Gastrocnemius medialis (tissue), 4 donors: ENCODE results near the gene USP50. TPM values are rescaled to one million over a fixed set of nuclear protein-coding genes. Genes with fewer than 3 reads are reported as not detected.

Experiments
- ATAC-seq, 2 donors: fragments of 150-250 bp; one replicate each; pipeline ENCODE4 v1.9.1; 2016
- DNase-seq, 2 donors: peaks; one replicate each; pipeline ENCODE4 v3.0.0-alpha.2; 2019
- H3K27ac ChIP-seq, 4 donors: fragments of 200-600 bp; sonication (generic); 1 replicate in 1 of 4; 2 replicates in 3 of 4; pipeline ENCODE4 v1.5.1; 2016 to 2018; ENCODE audit warnings: mild to moderate bottlenecking in 2 of 4, moderate library complexity in 1 of 4
- H3K27me3 ChIP-seq, 3 donors: fragments of 200-600 bp; sonication (generic) in 2 of 3; 1 replicate in 1 of 3; 2 replicates in 2 of 3; pipeline versions ENCODE4 v1.5.1 to v1.6.0; 2016 to 2019; ENCODE audit warnings: mild to moderate bottlenecking in 1 of 3, moderate library complexity in 1 of 3
- H3K36me3 ChIP-seq, 2 donors: fragments of 200-600 bp; sonication (generic) in 1 of 2; one replicate each; pipeline ENCODE4 v1.5.1; 2017 to 2018
- H3K4me1 ChIP-seq, 2 donors: fragments of 200-600 bp; sonication (generic) in 1 of 2; one replicate each; pipeline ENCODE4 v1.5.1; 2016 to 2017; ENCODE audit warnings: mild to moderate bottlenecking in 2 of 2
- H3K4me3 ChIP-seq, 4 donors: fragments of 200-600 bp; sonication (generic) in 3 of 4; 1 replicate in 1 of 4; 2 replicates in 3 of 4; pipeline ENCODE4 v1.5.1; 2016 to 2019; ENCODE audit warnings: mild to moderate bottlenecking in 2 of 4
- H3K9me3 ChIP-seq, 3 donors: fragments of 200-600 bp; sonication (generic) in 2 of 3; 1 replicate in 1 of 3; 2 replicates in 2 of 3; pipeline ENCODE4 v1.5.1; 2016 to 2019
- CTCF ChIP-seq, 5 experiments: fragments of 450-650 bp in 3 of 5; fragments of 200-600 bp in 2 of 5; sonication (generic) in 2 of 5; IDR thresholded peaks in 4 of 5; conservative IDR thresholded peaks in 1 of 5; 1 replicate in 4 of 5; 2 replicates in 1 of 5; pipeline ENCODE4 v1.5.1; 2016 to 2019; ENCODE audit warnings: antibody characterized with exemption in 5 of 5, mild to moderate bottlenecking in 3 of 5, moderate library complexity in 3 of 5
- POLR2A ChIP-seq, 2 donors: fragments of 450-650 bp; IDR thresholded peaks; one replicate each; pipeline ENCODE4 v1.6.1; 2017; ENCODE audit warnings: antibody characterized with exemption in 2 of 2, mild to moderate bottlenecking in 2 of 2, moderate library complexity in 2 of 2
- in situ Hi-C, 4 donors: fragments of 200-750 bp; cut with MboI; loops; one replicate each; pipeline versions ENCODE4 v1.15.0 to v1.8.0; 2017; ENCODE audit warnings: low sequenced_read_pairs in 4 of 4
- intact Hi-C: fragments of 100-400 bp; cut with DNase I; formaldehyde crosslinking; loops from one replicate; pipeline ENCODE4 v1.15.1; 2023; ENCODE audit warnings: low total_unique reads
- total RNA-seq, 4 donors: library from RNA; depleted of rRNA; stranded (reverse); fragments of >200 nt; gene quantifications; one replicate each; pipeline versions ENCODE4 v1.1.0 to v1.2.3, GENCODE V29; 2016

The USP50 gene
- total RNA-seq, 4 donors from 2014 or later: 0.71 TPM; not detected in 3

GRCh38 chr15:50463423-50464358 is 82.8 kb downstream of the USP50 start:
- H3K27ac ChIP-seq: no peak overlapping the region
- ATAC-seq (no peak), DNase-seq (no peak)
- peaks cover 0 to 50% of the 10 kb centered on the region in 2 donors for H3K36me3 ChIP-seq
- no peaks in the 10 kb centered on the region for H3K4me1 ChIP-seq
- intact Hi-C loops (no loop called here), in situ Hi-C loops (no loop called here)
- TF ChIP-seq POLR2A (IDR thresholded peaks at IDR 0.05) (no peak), CTCF (IDR thresholded peaks at IDR 0.05 in 4 of 5, conservative IDR thresholded peaks at IDR 0.05 in 1 of 5) (no peak)
- no peak overlapping the region for H3K4me3 ChIP-seq
- H3K9me3 ChIP-seq: no peaks in the 10 kb centered on the region
- H3K27me3 ChIP-seq: no peaks in the 10 kb centered on the region

- Histone ChIP-seq H3K4me1 (no peaks in the 10 kb centered on the region), H3K9me3 (no peaks in the 10 kb centered on the region), H3K27ac (no peak overlapping the region), H3K27me3 (no peaks in the 10 kb centered on the region), H3K4me3 (no peak overlapping the region), H3K36me3 (peaks cover 0 to 35% of the 10 kb centered on the region in 2 donors)
- TF ChIP-seq CTCF (IDR thresholded peaks at IDR 0.05 in 4 of 5, conservative IDR thresholded peaks at IDR 0.05 in 1 of 5) (no peak), POLR2A (IDR thresholded peaks at IDR 0.05) (no peak)
- ATAC-seq (no peak), DNase-seq (no peak)
- in situ Hi-C loops: no loop called here
- intact Hi-C loops: no loop called here
These were observed 87.9 kb downstream of the USP50 start for GRCh38 chr15:50458348-50459112.

DNA sequence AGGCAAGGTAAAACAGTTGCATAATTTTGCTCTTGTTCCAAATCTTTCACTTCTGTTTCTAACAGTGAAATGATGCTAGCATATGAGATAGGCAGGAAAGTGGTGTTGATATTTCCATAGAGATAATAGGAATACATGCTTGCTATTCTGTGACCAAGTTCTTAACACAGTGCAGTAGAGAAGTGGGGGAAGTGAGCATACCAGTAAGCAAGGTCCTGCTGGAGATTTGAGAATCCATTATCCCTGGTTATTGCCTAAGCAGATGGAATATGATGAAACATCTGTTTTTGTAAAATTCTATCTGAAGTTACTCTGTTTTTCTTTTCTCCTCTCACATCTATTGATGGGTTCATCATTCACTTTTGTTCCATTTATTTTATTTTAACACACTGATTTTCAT is 93.5 kb downstream of the USP50 start:
- Histone ChIP-seq H3K27me3 (no peaks in the 10 kb centered on the region), H3K27ac (no peak overlapping the region), H3K36me3 (peaks cover 0 to 28% of the 10 kb centered on the region in 2 donors), H3K9me3 (no peaks in the 10 kb centered on the region), H3K4me1 (peaks cover 0 to 4% of the 10 kb centered on the region in 2 donors), H3K4me3 (no peak overlapping the region)
- no peak for TF ChIP-seq POLR2A (IDR thresholded peaks at IDR 0.05)
- no peak for TF ChIP-seq CTCF (IDR thresholded peaks at IDR 0.05 in 4 of 5, conservative IDR thresholded peaks at IDR 0.05 in 1 of 5)
- in situ Hi-C loops (no loop called here), intact Hi-C loops (no loop called here)
- ATAC-seq (no peak), DNase-seq (no peak)

Other genes with a start within 250 kb of the USP50 start
- gene GABPB1, start 191.5 kb downstream of the USP50 start, total RNA-seq: 10 to 100 TPM in 1 of 4 donors, 1 to 10 TPM in 3; 7.4 to 11.5 (median 8.7) TPM
- 10 to 100 TPM; 30.8 to 49.3 (median 46.8) TPM for gene USP8, start 122.3 kb downstream of the USP50 start, total RNA-seq
- gene TRPM7, start 140.1 kb upstream of the USP50 start, total RNA-seq: 10 to 100 TPM in 3 of 4 donors, 1 to 10 TPM in 1; 8.4 to 23.2 (median 12.7) TPM
- 100 to 1,000 TPM; 577 to 774 (median 620) TPM for gene SPPL2A, start 219.0 kb upstream of the USP50 start, total RNA-seq